ENCODE data around the gene CDK13. TPM values are rescaled to one million over a fixed set of nuclear protein-coding genes. Genes with fewer than 3 reads are reported as not detected.

CDK13 gene
- total RNA-seq, 1 donor from 2014 or later = 58.8 TPM

GRCh38 chr7:40093631-40094350 is 143.7 kb downstream of the CDK13 start:
- H3K27me3 Mint-ChIP-seq (ENCODE audit: low read depth) = no peaks in the 10 kb centered on the region
- H3K36me3 Mint-ChIP-seq (ENCODE audit: low read depth) = peaks cover 36% of the 10 kb centered on the region
- H3K4me3 Mint-ChIP-seq (ENCODE audit: unreplicated experiment) = no peak overlapping the region
- no peak for TF ChIP-seq CTCF (IDR thresholded peaks at IDR 0.05)
- no peaks in the 10 kb centered on the region for H3K9me3 Mint-ChIP-seq (ENCODE audit: low read depth)
- DNase-seq (ENCODE audit: low spot score) = no peak
- no peak overlapping the region for H3K27ac Mint-ChIP-seq (ENCODE audit: unreplicated experiment)
- peaks cover 12% of the 10 kb centered on the region for H3K4me1 Mint-ChIP-seq (ENCODE audit: low read depth)

GRCh38 chr7:40095230-40095629 is 145.2 kb downstream of the CDK13 start:
- Mint-ChIP-seq H3K9me3 (ENCODE audit: low read depth) (no peaks in the 10 kb centered on the region), H3K27ac (ENCODE audit: unreplicated experiment) (no peak overlapping the region), H3K4me3 (ENCODE audit: unreplicated experiment) (no peak overlapping the region), H3K27me3 (ENCODE audit: low read depth) (no peaks in the 10 kb centered on the region), H3K36me3 (ENCODE audit: low read depth) (peaks cover 27% of the 10 kb centered on the region), H3K4me1 (ENCODE audit: low read depth) (peaks cover 12% of the 10 kb centered on the region)
- no peak for DNase-seq (ENCODE audit: low spot score)
- no peak for TF ChIP-seq CTCF (IDR thresholded peaks at IDR 0.05)

GRCh38 chr7:40095695-40096327 is 145.8 kb downstream of the CDK13 start:
- H3K9me3 Mint-ChIP-seq (ENCODE audit: low read depth) = no peaks in the 10 kb centered on the region
- H3K4me1 Mint-ChIP-seq (ENCODE audit: low read depth) = peaks cover 12% of the 10 kb centered on the region
- no peak overlapping the region for H3K27ac Mint-ChIP-seq (ENCODE audit: unreplicated experiment)

GRCh38 chr7:40097728-40098127 is 147.7 kb downstream of the CDK13 start:
- Mint-ChIP-seq H3K9me3 (ENCODE audit: low read depth) (no peaks in the 10 kb centered on the region), H3K4me3 (ENCODE audit: unreplicated experiment) (no peak overlapping the region), H3K36me3 (ENCODE audit: low read depth) (peaks cover 24% of the 10 kb centered on the region), H3K4me1 (ENCODE audit: low read depth) (peaks cover 17% of the 10 kb centered on the region), H3K27ac (ENCODE audit: unreplicated experiment) (peak overlapping the region; percentile 37), H3K27me3 (ENCODE audit: low read depth) (no peaks in the 10 kb centered on the region)
- TF ChIP-seq CTCF (IDR thresholded peaks at IDR 0.05) = no peak
- no peak for DNase-seq (ENCODE audit: low spot score)

More at GRCh38 chr7:40095695-40096327, 145.8 kb downstream of the CDK13 start:
- TF ChIP-seq CTCF (IDR thresholded peaks at IDR 0.05) = no peak
- no peak for DNase-seq (ENCODE audit: low spot score)
- Mint-ChIP-seq H3K36me3 (ENCODE audit: low read depth) (peaks cover 26% of the 10 kb centered on the region), H3K4me3 (ENCODE audit: unreplicated experiment) (no peak overlapping the region), H3K27me3 (ENCODE audit: low read depth) (no peaks in the 10 kb centered on the region)

- H3K27me3 Mint-ChIP-seq (ENCODE audit: low read depth) = no peaks in the 10 kb centered on the region
- H3K4me1 Mint-ChIP-seq (ENCODE audit: low read depth) = peaks cover 17% of the 10 kb centered on the region
- no peak overlapping the region for H3K4me3 Mint-ChIP-seq (ENCODE audit: unreplicated experiment)
- H3K27ac Mint-ChIP-seq (ENCODE audit: unreplicated experiment) = no peak overlapping the region
- TF ChIP-seq CTCF (IDR thresholded peaks at IDR 0.05) = no peak
- no peaks in the 10 kb centered on the region for H3K9me3 Mint-ChIP-seq (ENCODE audit: low read depth)
- H3K36me3 Mint-ChIP-seq (ENCODE audit: low read depth) = peaks cover 19% of the 10 kb centered on the region
- no peak for DNase-seq (ENCODE audit: low spot score)
Measured at GRCh38 chr7:40098810-40099209, 148.8 kb downstream of the CDK13 start.
